ENCODE measurements around the gene DUSP28.
"Not testable (repeated sequence)": the region's sequence is repeated elsewhere in the genome, so short reads cannot be mapped to it uniquely, and the experiment has no call there.

Gene DUSP28

GRCh38 chr2:240560084-240560479, at the start of gene DUSP28:
DUSP28 (plus strand) TSS chr2:240560357; CDS start chr2:240560685, 328 bp downstream.
- DNase-seq, result peak; percentile 72

GRCh38 chr2:240510513-240511210, 49.5 kb upstream of the DUSP28 start:
- DNase-seq, result no peak

GRCh38 chr2:240511351-240512108, 48.6 kb upstream of the DUSP28 start:
- no peak for DNase-seq

- DNase-seq, result no peak
These were observed 48.1 kb upstream of the DUSP28 start for GRCh38 chr2:240512109-240512485.

- DNase-seq, result no peak
These were observed 47.3 kb upstream of the DUSP28 start for GRCh38 chr2:240512666-240513535.

- no peak for DNase-seq
These were observed 46.4 kb upstream of the DUSP28 start for GRCh38 chr2:240513549-240514287.

GRCh38 chr2:240514631-240515030, 45.5 kb upstream of the DUSP28 start:
- DNase-seq, result no peak

GRCh38 chr2:240517342-240517741, 42.8 kb upstream of the DUSP28 start:
- DNase-seq, result no peak

GRCh38 chr2:240518981-240519380, 41.2 kb upstream of the DUSP28 start:
- DNase-seq, result no peak

GRCh38 chr2:240519396-240520129, 40.6 kb upstream of the DUSP28 start:
- no peak for DNase-seq

- no peak for DNase-seq
These were observed 39.8 kb upstream of the DUSP28 start for GRCh38 chr2:240520130-240520973.

- no peak for DNase-seq
These were observed 39.2 kb upstream of the DUSP28 start for GRCh38 chr2:240520974-240521350.

- not testable (repeated sequence) for DNase-seq
These were observed 38.3 kb upstream of the DUSP28 start for GRCh38 chr2:240521885-240522284.

- no peak for DNase-seq
These were observed 37.8 kb upstream of the DUSP28 start for GRCh38 chr2:240522406-240522805.

- no peak for DNase-seq
These were observed 36.5 kb upstream of the DUSP28 start for GRCh38 chr2:240523451-240524281.

GRCh38 chr2:240524963-240525718, 35.0 kb upstream of the DUSP28 start:
- DNase-seq, result no peak

- DNase-seq, result no peak
These were observed 34.4 kb upstream of the DUSP28 start for GRCh38 chr2:240525802-240526201.

- DNase-seq, result no peak
These were observed 33.6 kb upstream of the DUSP28 start for GRCh38 chr2:240526521-240526920.

GRCh38 chr2:240527153-240527750, 32.9 kb upstream of the DUSP28 start:
- DNase-seq, result no peak
